Posterior vena cava (tissue), 2 donors: ENCODE data around the gene LCN9. TPM values are rescaled to one million over a fixed set of nuclear protein-coding genes. Genes with fewer than 3 reads are reported as not detected.

Experiments
- DNase-seq: peaks from one replicate; pipeline ENCODE4 v3.0.0-alpha.2; 2020; ENCODE audit warnings: low spot score
- intact Hi-C, 2 donors: fragments of 100-400 bp; cut with DNase I; formaldehyde crosslinking; loops; one replicate each; pipeline versions ENCODE4 v1.14.1 to v1.14.2; 2022 to 2023
- total RNA-seq, 2 donors: library from RNA; stranded (reverse); fragmentation: NEBNext Ultra II Directional; extraction: Animal tissue kit (Norgen Biotek cat#: 25700); gene quantifications; one replicate each; pipeline ENCODE4 v1.2.1, GENCODE V29; 2021
- donor health status: DM: yes; HTN: yes; CAD: no.
- donor health status: DM: yes; HTN: yes; CAD: no.

LCN9 gene
- total RNA-seq, 2 donors from 2014 or later: not detected

GRCh38 chr9:135641745-135642144 lies 21.4 kb upstream of the LCN9 start:
- intact Hi-C loops: no loop called here

DNA sequence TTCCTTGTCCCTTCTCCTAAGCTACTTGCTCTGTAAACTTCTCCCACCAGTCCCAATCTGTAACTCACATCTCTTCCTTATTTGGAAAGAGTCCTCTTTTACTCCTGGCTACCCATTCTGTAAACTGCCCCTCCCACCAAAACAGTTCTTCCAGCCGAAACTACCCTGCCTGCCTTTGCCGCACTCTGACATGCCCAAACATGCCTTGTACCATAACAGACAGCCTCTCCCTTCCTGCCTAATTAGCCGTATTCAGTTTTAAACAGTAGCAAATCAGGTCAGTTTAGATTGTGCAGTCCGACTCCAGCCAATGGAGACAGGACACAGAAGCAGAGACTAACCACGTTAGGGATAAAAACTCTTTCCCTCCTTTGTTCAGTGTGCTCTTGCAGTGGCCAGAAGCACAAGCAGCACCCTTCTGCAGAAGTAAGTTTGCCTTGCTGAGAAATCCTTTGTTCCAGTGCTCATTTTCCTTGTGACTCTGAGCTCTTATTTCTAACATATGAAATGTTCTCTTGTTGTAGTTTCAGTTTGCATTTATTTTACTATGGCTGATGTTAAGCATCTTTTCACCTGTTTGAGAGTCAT lies 18.4 kb upstream of the LCN9 start:
- intact Hi-C loops: no loop called here
- DNase-seq: no peak

More at GRCh38 chr9:135641745-135642144, 21.4 kb upstream of the LCN9 start:
- no peak for DNase-seq

- intact Hi-C loops: no loop called here
- no peak for DNase-seq
Observed at GRCh38 chr9:135647884-135648283, 15.2 kb upstream of the LCN9 start.

DNA sequence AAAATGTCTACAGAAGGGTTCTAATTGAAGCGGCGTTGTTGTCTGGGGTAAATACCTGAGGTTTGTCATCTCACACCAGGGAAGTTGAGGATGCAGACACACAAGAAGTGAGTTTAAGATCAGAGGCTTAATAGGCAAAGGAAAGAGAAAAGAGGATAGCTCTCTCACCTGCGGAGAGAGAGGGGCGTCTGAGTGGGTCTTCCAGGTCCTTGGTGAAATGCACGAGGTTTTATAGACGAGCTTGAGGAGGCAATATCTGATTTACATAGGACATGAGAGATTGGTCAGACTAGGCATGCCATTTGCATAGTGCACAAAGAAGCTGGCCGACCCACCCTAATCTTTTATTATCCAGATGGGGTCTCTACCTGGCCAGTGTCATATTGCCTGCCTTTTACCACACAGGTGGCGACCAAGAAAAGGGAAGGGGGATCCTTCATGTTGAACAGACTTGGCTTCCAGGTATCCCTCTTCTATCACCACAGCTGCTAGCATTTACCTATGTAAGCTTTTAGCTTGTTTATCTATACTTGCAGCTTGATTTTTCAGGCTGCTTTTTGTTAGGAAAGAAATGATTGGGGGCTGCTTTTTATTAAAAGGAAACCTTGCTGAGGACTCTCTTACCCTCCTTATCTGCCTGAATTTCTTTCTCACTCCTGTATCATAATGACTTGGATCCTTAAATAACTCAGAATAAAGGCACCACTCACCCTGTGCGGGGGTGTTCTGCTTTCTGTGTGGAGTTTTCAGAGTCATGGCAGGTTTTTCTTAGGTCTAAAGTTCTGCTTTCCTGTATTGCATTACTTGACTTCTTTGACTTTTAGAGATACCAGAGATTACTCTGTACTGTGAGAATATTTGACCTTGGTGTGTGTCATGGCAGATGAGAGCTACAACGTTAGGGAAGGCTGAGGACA lies 14.4 kb upstream of the LCN9 start:
- no peak for DNase-seq
- intact Hi-C loops: no loop called here

DNA sequence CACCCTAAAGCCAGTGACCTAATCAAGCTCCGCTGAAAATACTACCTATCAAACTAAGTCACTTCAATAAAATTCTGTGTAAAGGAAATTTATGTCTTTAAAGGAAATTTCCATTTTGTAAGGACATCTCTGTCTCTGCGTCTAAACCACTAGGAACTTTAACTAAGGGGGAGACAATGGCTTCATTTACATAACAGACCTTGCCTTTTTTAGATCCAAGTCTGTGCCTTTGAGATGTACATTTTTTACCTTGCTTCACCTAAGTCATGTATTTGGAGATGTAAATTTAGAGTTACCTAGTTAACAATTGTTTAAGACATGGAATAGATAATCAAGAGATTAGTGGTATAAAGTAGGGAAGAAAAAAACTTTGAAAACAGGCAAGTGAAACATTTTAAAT lies 13.6 kb upstream of the LCN9 start:
- intact Hi-C loops: no loop called here
- DNase-seq: no peak

DNA sequence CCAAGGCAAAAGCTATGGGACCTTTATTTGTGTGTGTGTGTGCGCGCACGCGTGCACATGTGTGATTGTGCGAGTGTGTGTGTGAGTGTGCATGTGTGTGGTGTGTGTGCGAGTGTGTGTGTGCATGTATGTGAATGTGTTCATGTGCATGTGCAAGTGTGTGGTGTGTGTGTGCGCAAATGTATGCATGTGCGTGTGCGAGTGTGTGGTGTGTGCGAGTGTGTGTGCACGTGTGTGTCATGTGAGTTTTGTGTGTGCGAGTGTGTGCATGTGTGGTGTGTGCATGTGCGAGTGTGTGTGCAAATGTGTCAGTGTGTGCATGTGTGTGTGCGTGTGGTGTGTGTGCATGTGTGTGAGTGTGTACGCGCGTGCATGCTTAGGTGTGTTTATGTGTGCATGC lies 12.7 kb upstream of the LCN9 start:
- no peak for DNase-seq
- intact Hi-C loops: no loop called here

DNA sequence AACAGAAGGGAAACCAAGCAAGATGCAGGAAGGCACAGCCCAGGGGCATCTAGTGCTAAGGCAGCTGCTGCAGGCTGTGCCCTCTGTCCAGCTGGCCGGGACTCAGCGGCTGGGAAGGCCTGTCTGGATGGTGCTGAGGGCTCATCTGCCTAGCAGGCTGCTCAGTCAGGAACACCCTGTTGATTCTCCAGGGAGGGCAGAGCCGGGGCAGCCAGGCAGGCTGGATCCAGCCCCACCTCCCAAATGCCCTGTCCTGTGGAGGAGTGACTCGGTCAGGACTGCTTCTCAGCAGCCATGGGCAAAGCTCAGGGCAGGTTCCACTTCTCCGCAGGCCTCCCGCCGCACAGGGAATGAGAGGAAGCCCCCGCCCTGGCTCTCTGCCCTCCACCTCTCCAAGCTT lies 7.8 kb upstream of the LCN9 start:
- intact Hi-C loops: no loop called here
- no peak for DNase-seq

GRCh38 chr9:135657416-135657815 lies 5.7 kb upstream of the LCN9 start:
- intact Hi-C loops: no loop called here
- no peak for DNase-seq

- intact Hi-C loops: no loop called here
- no peak for DNase-seq
Observed at GRCh38 chr9:135659252-135659651, 3.9 kb upstream of the LCN9 start.

- intact Hi-C loops: no loop called here
- no peak for DNase-seq
Observed at GRCh38 chr9:135660407-135660806, 2.7 kb upstream of the LCN9 start.

GRCh38 chr9:135661816-135662560 lies 1.1 kb upstream of the LCN9 start:
- DNase-seq: no peak
- intact Hi-C loops: no loop called here

- no peak for DNase-seq
- intact Hi-C loops: no loop called here
Observed at GRCh38 chr9:135663451-135663770, 302 bp downstream of the LCN9 start.

DNA sequence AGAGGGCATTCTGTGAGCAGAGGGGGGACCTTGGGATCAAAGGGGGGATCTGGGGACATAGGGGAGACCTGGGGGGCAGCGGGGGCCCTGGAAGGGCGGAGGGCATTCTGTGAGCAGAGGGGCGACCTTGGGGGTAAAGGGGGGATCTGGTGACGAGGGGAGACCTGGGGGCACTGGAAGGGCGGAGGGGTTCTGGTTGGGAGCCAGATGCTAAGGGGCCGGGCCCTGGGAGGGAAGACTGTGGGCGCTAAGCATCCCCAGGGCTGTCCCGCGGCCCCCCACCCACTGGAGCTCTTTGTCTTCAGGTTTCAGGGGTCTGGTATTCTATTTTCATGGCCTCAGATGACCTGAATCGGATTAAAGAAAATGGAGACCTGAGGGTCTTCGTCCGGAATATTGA lies 748 bp downstream of the LCN9 start:
- intact Hi-C loops: no loop called here
- DNase-seq: no peak

- DNase-seq: no peak
- intact Hi-C loops: no loop called here
Observed at GRCh38 chr9:135664266-135664665, 1.2 kb downstream of the LCN9 start.

- intact Hi-C loops: no loop called here
- DNase-seq: no peak
Observed at GRCh38 chr9:135664801-135665794, 2.0 kb downstream of the LCN9 start.

DNA sequence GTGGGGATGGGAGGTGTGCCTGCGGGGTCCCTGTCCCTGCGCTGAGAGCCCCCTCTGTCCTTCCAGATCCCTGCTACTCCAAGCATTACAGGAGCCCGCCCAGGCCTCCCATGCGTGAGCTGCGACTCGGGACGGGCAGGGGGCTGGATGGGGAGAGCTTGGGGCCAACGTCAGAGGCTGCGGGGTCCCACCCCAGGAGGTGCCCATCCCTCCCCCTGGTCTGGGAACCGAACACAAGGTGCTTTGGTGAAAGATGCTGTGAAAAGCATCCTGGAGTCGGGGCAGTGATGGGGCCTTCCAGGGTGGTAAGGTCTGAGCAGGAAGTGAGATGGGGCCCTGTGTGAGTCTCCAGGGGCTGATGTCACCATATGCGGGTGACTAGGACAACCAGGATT lies 2.7 kb downstream of the LCN9 start:
- intact Hi-C loops: no loop called here
- no peak for DNase-seq

GRCh38 chr9:135666534-135667462 lies 3.7 kb downstream of the LCN9 start:
- peak; percentile 65 for DNase-seq
- intact Hi-C loops: no loop called here

DNA sequence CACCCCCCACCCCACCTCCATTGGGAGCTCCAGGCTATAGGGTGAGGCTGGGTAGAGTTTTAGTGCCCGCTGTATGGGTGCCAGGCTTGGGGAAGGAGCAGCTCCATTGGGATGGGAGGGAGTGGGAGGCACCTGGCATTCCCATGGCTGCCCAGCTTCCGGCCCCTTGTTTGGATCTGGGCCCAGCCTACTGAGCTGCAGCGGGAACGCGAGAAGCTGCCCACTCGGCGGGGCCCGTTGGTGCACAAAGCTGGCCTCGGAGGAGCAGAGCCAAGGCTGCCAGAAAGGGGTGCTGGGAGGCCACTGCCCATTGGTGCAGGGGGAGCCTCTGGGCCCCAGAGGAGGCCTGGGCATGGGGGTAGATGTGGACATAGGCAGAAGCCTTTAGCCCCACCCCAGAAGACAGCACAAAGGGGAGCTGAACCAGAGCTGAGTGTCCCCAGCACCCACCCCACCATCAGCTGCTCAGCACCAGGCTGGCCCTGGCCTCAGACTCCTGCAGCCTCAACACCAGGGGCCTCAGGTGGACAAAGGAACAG lies 4.4 kb downstream of the LCN9 start:
- intact Hi-C loops: no loop called here
- DNase-seq: peak; percentile 73
